Measurements from ENCODE around the gene CDC20B. TPM values are rescaled to one million over a fixed set of nuclear protein-coding genes. Genes with fewer than 3 reads are reported as not detected.

The CDC20B gene
- total and polyA plus RNA-seq, 2 experiments from 2014 or later = not detected

GRCh38 chr5:55177078-55177477, 4.1 kb upstream of the CDC20B start:
- no peak overlapping the region for H3K27ac ChIP-seq (ENCODE audit: low read depth)
- TF ChIP-seq CREB1 (CRISPR knock-in tag; IDR thresholded peaks at IDR 0.05; ENCODE audit: low read depth) (no peak), STAT1 (IDR thresholded peaks at IDR 0.05; ENCODE audit: unreplicated experiment) (no peak), EZH2phosphoT487 (IDR thresholded peaks at IDR 0.05; ENCODE audit: unreplicated experiment) (no peak), ZNF114 (CRISPR knock-in tag; IDR thresholded peaks at IDR 0.05) (no peak), ZNF331 (CRISPR knock-in tag; IDR thresholded peaks at IDR 0.05; ENCODE audit: low read depth) (no peak), NANOG (IDR thresholded peaks at IDR 0.05; ENCODE audit: borderline replicate concordance) (no peak), ETS1 (IDR thresholded peaks at IDR 0.05) (no peak), CTCF (conservative IDR thresholded peaks at IDR 0.05; ENCODE audit: low read depth in 2 of 2) (no peak), POLR2AphosphoS5 (IDR thresholded peaks at IDR 0.05; ENCODE audit: low read depth) (no peak), JUNB (IDR thresholded peaks at IDR 0.05; ENCODE audit: unreplicated experiment) (no peak), EZH2 (IDR thresholded peaks at IDR 0.05; ENCODE audit: low read depth, unreplicated experiment) (no peak)
- TF ChIP-seq, protein P1, sequence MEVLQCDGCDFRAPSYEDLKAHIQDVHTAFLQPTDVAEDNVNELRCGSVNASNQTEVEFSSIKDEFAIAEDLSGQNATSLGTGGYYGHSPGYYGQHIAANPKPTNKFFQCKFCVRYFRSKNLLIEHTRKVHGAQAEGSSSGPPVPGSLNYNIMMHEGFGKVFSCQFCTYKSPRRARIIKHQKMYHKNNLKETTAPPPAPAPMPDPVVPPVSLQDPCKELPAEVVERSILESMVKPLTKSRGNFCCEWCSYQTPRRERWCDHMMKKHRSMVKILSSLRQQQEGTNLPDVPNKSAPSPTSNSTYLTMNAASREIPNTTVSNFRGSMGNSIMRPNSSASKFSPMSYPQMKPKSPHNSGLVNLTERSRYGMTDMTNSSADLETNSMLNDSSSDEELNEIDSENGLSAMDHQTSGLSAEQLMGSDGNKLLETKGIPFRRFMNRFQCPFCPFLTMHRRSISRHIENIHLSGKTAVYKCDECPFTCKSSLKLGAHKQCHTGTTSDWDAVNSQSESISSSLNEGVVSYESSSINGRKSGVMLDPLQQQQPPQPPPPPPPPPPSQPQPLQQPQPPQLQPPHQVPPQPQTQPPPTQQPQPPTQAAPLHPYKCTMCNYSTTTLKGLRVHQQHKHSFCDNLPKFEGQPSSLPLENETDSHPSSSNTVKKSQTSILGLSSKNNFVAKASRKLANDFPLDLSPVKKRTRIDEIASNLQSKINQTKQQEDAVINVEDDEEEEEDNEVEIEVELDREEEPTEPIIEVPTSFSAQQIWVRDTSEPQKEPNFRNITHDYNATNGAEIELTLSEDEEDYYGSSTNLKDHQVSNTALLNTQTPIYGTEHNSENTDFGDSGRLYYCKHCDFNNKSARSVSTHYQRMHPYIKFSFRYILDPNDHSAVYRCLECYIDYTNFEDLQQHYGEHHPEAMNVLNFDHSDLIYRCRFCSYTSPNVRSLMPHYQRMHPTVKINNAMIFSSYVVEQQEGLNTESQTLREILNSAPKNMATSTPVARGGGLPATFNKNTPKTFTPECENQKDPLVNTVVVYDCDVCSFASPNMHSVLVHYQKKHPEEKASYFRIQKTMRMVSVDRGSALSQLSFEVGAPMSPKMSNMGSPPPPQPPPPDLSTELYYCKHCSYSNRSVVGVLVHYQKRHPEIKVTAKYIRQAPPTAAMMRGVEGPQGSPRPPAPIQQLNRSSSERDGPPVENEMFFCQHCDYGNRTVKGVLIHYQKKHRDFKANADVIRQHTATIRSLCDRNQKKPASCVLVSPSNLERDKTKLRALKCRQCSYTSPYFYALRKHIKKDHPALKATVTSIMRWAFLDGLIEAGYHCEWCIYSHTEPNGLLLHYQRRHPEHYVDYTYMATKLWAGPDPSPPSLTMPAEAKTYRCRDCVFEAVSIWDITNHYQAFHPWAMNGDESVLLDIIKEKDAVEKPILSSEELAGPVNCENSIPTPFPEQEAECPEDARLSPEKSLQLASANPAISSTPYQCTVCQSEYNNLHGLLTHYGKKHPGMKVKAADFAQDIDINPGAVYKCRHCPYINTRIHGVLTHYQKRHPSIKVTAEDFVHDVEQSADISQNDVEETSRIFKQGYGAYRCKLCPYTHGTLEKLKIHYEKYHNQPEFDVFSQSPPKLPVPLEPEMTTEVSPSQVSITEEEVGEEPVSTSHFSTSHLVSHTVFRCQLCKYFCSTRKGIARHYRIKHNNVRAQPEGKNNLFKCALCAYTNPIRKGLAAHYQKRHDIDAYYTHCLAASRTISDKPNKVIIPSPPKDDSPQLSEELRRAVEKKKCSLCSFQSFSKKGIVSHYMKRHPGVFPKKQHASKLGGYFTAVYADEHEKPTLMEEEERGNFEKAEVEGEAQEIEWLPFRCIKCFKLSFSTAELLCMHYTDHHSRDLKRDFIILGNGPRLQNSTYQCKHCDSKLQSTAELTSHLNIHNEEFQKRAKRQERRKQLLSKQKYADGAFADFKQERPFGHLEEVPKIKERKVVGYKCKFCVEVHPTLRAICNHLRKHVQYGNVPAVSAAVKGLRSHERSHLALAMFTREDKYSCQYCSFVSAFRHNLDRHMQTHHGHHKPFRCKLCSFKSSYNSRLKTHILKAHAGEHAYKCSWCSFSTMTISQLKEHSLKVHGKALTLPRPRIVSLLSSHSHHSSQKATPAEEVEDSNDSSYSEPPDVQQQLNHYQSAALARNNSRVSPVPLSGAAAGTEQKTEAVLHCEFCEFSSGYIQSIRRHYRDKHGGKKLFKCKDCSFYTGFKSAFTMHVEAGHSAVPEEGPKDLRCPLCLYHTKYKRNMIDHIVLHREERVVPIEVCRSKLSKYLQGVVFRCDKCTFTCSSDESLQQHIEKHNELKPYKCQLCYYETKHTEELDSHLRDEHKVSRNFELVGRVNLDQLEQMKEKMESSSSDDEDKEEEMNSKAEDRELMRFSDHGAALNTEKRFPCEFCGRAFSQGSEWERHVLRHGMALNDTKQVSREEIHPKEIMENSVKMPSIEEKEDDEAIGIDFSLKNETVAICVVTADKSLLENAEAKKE (CRISPR knock-in tag; IDR thresholded peaks at IDR 0.05) = no peak
- TF ChIP-seq, protein P2, sequence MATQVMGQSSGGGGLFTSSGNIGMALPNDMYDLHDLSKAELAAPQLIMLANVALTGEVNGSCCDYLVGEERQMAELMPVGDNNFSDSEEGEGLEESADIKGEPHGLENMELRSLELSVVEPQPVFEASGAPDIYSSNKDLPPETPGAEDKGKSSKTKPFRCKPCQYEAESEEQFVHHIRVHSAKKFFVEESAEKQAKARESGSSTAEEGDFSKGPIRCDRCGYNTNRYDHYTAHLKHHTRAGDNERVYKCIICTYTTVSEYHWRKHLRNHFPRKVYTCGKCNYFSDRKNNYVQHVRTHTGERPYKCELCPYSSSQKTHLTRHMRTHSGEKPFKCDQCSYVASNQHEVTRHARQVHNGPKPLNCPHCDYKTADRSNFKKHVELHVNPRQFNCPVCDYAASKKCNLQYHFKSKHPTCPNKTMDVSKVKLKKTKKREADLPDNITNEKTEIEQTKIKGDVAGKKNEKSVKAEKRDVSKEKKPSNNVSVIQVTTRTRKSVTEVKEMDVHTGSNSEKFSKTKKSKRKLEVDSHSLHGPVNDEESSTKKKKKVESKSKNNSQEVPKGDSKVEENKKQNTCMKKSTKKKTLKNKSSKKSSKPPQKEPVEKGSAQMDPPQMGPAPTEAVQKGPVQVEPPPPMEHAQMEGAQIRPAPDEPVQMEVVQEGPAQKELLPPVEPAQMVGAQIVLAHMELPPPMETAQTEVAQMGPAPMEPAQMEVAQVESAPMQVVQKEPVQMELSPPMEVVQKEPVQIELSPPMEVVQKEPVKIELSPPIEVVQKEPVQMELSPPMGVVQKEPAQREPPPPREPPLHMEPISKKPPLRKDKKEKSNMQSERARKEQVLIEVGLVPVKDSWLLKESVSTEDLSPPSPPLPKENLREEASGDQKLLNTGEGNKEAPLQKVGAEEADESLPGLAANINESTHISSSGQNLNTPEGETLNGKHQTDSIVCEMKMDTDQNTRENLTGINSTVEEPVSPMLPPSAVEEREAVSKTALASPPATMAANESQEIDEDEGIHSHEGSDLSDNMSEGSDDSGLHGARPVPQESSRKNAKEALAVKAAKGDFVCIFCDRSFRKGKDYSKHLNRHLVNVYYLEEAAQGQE (IDR thresholded peaks at IDR 0.05; ENCODE audit: unreplicated experiment) = no peak
- no peak for DNase-seq (ENCODE audit: low spot score)
- H3K9me3 Mint-ChIP-seq = no peaks in the 10 kb centered on the region
- H3K27me3 Mint-ChIP-seq (ENCODE audit: insufficient read depth, low read depth, poor library complexity) = peaks cover 58% of the 10 kb centered on the region
- ATAC-seq = no peak
- peak overlapping the region; percentile 89 for H3K4me2 ChIP-seq
- no peaks in the 10 kb centered on the region for H3K36me3 ChIP-seq (ENCODE audit: insufficient read depth)
- no peak overlapping the region for H2AFZ ChIP-seq
- peak overlapping the region; percentile 77 for H3K4me3 Mint-ChIP-seq
- H3F3A ChIP-seq (replicated peaks; ENCODE audit: low read depth) = 0 out of 2 replicates have a peak, but pooled peaks cover 3% of the 10 kb centered on the region
- H3K4me3 ChIP-seq = peak overlapping the region; percentile 67
- peaks cover 28% of the 10 kb centered on the region; the same call in 2 of the 3 replicates for H3K4me1 Mint-ChIP-seq
- H3K79me2 ChIP-seq (replicated peaks; ENCODE audit: insufficient read depth) = no peaks in the 10 kb centered on the region
- no peak overlapping the region for H3K27ac Mint-ChIP-seq
- peaks cover 15% of the 10 kb centered on the region; the same call in 1 of the 2 replicates for H4K20me1 ChIP-seq (replicated peaks; ENCODE audit: insufficient read depth)
- no peaks in the 10 kb centered on the region for H3K36me3 Mint-ChIP-seq (ENCODE audit: low read depth)
- peaks cover 98% of the 10 kb centered on the region for H3K27me3 ChIP-seq (ENCODE audit: insufficient read depth)
- H3K9me2 ChIP-seq (ENCODE audit: insufficient read depth) = no peaks in the 10 kb centered on the region
- H3K4me1 ChIP-seq (ENCODE audit: insufficient read depth) = peaks cover 14% of the 10 kb centered on the region; the same call in 1 of the 2 replicates
